ENCODE data around the gene ALK.

Gene ALK

DNA sequence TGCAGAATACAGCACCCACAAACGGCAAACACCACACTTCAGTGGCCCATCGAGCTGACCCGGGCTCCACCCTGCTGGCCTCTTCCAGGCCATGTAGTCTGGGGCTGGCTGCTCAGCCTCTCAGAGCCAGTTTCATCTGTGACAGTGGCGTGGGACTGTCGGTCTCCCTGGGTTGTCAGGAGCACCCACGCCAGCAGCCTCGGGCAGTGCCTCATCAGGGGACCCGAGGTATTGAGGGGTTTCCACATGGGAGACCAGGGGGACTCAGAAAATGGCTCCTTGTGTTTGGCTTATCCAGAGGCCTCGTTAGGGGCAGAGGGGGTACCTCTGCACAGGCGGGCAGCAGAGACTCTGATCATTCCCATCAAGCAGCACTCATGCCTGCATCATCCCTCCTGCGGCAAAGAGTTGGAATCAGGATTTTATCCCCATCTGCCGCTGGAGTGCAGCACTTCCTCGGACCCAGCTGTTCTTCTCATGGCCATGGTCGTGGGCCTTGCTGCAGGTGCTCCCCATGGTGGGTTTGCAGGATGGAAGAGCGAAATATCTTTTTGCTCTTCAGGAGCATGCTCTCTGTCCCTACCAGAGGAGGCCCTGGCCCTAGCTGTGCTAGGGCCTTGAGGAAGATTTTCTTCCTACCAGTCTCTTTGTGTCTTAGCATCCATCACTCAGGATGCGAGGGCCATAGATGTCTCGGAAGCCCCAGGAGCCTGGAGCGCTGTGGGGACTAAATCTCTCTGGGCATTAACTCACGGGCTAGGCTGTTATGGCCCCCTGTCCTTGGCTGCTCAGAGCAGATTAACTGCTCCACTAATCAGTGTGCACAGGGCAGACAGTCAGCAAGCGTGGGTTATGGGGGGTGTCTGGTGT, 705.4 kb downstream of the ALK start:
- no peak for DNase-seq

DNA sequence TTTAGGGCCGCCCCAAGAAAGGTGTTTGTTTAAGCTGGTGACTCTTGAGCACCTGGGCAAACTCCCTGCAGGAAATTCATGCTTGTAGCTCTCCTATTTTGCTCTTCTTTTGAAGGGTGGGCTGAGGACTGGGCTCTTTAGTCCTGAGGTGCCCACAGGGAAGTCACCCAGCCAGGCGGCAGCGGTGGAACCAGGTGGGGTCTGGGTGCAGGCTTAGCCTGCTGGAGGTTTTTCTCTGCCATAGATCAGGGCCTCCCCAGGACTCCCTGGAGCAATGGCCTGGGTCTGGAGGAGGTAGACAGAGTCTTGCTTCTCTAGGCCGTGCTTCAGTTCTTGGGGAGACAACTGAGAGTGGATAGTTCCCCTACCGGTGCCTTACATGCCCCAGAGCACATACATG, 706.3 kb downstream of the ALK start:
- DNase-seq = no peak

DNA sequence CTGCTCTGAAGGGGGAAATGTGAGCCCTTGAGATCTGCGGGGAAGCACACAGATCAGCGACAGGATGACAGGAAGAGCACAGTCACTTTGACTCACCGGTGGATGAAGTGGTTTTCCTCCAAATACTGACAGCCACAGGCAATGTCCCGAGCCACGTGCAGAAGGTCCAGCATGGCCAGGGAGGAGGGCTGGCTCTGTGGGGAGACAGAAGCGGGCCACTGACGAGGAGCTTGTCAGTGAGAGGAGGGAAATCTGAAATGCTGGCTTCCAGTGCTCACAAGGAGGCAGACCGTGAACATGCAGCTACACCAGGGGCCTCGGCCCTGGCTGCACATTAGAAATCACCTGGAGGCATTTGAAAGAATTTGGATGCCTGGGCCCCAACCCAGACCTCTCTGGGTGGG, 707.5 kb downstream of the ALK start:
- no peak for DNase-seq

DNA sequence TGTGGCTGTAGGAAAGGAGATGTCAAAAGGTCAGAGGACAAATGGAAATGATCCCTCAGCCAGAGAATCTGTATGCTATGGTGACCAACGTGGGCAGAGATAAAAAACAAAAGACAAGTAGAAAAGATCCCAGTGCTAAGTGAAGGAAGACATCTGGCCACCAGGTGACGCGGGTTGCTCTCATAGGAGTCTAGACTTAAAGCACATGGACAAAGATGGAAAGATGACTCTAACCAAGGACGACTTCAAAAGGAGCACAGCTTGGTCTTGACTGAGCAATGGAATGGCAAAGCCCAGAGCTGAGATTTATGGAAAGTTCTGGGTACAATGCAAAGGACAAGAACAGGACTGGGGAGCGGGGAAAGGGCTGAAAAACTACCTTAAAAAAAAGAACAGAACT, 709.4 kb downstream of the ALK start:
- no peak for DNase-seq

DNA sequence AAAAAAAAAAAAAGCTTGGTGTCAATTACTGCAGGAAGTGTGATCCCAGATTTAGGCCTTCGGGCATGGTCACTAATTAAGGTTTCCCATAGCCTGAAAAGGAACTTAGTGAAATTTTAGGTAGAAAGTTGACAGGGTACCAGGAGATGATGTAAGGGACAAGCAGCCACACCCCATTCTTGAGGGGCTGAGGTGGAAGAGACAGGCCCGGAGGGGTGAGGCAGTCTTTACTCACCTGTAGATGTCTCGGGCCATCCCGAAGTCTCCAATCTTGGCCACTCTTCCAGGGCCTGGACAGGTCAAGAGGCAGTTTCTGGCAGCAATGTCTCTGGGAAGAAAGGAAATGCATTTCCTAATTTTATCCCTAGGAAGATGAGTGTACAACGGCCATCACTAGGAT, 711.8 kb downstream of the ALK start:
- DNase-seq = no peak

DNA sequence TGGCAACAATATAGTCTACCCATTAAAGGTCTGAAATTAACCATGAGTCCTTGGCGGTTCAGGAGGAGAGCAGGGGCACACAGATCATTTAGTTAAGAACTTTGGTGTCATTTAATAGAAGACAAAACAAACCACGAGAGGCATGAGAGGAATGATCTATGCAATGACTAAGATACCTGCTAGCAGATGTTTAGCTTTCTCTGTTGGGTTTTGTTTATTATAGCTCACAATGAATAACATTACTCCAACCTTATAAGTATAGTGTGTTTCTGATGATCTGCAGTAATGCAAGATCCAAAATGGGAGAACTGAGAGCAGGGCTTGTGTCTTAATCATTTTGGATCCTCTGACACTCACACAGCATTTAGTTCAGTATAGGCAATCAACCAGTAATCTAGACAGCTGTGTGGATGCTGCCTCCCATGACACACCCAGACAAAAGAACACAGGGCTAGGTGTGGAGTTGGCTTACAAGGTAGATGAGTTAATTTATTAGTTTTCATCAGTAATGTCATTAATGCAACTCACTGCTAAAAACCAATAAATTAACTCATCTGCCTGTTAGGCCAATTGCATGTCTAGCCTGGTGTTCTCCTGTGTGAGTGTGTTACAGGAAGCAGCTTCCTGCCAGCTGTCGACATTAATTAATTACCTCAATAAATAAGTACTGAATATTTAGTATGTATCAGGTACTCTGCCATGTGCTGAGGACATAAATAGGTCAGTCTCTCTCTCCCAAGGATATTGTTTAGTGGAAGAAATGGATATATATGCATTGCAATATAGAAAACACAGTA, 713.8 kb downstream of the ALK start:
- DNase-seq = no peak

DNA sequence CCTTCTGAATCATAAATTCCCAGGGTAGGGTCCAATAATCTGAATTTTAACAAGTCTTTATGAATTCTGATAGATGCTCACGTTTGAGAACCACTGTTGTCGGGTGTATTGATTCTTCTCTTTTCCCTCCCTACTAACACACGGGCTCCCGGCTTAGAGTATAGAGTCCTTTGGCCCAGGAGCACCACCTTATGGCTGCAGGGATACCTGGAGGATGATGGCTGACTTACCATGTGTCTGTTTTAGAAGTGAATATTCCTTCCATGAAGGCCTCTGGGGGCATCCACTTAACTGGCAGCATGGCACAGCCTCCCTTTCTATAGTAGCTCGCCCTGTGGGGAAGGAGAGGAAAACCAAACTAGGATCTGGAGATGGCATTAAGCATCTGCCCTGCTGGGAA, 714.4 kb downstream of the ALK start:
- DNase-seq = no peak

DNA sequence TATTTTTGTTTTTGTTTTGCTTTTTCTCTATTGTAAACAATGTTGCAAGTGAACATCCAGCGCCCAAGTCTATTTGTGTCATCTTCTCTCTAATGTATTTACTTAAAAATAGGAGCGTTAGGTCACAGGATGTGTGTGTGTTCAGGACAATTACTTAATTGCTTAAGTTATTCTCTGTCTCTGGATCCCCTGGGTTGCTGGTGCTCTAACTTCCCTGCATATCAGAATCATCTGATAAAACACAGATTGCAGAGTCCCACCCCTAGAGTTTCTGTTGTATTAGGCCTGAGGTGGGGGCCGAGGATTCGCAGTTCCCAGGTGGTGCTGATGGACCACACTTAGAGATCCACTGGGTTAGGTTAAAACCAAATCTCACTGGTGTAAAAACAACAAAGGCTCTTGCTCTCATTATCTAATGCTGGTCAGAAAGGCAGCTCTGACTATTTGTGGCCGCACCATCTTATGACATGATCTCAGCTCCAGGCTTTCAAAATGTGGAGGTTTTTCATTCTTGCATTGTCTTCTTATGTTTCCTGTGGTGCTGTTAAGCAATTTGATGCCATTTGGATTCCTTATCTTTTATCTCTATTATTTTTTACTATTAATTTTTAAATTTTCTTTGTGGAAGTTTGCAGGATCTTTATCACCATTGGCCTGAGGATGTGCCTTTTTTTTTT, 718.4 kb downstream of the ALK start:
- DNase-seq = no peak

DNA sequence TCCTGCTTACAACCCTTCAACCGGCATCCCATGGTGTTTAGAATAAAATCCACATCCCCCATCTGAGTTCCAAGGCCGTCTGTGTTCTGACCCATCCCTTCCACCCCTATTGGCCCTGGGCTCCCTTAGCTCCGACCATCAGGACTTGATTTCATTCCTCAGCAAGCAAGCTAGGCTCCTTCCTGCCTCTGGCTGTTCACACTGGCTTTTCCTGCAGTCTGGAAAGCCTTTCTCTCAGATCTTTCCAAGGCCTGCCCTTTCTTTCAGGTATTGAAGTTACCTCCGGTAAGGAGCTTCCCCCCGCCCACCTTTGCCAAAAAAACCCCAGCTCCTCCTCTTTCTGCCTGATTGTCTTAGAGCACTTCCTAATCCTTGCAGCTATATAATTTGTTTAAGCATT, 719.4 kb downstream of the ALK start:
- DNase-seq = no peak

DNA sequence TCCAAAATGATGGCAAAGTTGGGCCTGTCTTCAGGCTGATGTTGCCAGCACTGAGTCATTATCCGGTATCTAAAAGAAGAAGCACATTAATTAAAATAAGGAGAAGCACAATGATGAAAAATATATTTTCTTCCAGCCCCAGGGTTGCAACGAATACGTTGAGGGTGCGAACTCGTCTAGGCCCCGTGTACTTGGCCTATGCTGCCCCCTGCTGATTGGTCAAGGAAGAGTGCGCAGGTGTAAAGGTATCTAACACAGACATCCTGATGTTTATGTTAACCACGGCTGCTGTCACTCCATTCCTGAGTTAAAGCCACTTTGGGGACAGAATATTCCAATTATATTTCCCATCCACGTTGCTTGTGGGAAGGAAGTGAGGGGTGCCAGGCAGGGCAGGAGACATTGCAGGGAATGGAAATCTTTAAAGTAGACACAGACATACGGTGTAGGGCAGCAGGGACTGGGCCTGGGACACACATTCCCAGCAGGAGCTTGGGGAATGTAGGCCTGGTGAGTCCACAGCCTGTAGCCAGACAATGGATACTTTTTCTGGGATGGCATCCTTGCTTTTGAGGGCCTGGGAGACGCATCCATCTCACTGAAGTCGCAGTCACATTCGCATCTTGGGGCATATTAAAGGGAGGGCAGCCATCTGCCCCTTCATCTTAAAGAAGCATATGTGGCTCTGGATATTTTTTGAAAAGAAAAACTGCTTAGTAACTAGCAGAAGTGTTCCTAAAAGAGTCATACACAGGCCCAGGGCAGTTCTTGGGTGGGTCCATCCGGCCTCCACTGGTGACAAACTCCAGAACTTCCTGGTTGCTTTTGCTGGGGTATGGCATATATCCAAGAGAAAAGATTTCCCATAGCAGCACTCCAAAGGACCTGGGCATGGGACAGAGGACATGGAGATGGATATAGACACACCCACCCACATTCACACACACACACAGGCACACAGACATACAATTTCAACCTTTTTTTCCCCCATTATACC, 724.3 kb downstream of the ALK start:
- DNase-seq = peak; percentile 58

DNA sequence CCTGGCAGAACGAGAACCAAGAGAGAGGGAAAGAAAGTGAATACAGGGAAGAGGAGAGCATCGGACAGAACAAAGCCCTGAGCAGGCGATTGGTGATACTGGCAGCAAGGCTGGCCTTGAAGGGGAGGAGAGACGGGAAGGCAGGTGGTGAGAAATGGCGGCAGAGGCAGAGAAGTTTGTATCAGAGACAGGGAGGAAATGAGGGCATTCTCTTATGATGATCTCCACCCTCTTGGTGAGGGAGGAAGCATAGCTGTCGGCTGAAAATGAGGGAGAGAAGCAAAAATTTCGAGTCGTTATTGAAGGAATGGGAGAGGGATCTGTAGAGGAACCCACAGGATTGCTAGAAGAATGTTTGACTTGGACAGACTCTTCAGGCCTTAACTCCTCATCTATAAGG, 725.6 kb downstream of the ALK start:
- no peak for DNase-seq

DNA sequence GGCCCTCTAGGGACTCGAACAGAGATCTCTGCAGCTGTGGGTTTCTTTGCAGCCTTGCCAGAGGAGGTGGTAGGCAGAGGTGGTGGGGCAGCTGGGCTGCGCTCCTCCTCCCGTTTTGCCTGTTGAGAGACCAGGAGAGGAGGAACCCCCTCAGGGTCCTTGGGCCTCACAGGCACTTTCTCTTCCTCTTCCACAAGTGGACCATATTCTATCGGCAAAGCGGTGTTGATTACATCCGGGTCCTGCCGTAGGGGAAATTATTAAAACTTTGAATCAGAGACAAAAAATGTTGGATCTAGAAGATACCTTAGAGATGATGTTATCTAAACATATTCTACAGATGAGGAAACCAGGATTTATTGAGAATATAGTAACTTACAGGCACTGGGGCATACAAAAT, 727.7 kb downstream of the ALK start:
- no peak for DNase-seq

DNA sequence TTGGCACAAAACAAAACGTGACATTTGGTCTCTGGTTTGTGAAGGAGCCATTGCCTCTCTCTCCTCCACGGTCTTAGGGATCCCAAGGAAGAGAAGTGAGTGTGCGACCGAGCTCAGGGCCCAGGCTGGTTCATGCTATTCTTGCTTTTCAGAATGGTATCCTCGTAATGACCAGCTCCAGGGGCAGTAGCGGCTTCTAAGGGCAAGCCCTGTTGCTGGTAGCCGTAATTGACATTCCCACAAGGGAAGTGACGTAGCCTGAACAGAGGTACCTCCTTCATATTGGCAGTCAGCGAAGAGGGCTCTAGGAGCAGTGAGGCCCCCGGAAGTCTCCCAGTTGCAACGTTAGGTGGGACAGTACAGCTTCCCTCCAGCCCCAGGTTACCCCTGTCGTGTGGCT, 728.3 kb downstream of the ALK start:
- DNase-seq = no peak

DNA sequence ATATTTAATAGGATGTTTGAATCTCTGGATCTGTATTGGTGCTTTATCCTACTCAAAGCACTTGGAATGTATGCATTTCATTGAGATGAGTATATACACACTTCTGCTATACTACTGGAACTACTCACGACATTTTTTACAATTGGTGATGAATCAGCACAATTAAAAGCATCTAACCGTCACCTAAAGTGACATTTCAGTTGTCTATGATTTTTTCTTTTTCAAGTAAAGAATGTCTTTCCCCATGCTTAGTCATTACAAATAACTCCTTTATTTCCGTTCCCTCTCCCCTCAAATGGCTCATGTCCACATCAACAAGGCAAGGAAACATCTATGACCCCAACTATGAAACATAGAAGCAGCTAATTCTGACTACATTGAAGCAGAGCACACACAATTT, 728.9 kb downstream of the ALK start:
- DNase-seq = no peak

DNA sequence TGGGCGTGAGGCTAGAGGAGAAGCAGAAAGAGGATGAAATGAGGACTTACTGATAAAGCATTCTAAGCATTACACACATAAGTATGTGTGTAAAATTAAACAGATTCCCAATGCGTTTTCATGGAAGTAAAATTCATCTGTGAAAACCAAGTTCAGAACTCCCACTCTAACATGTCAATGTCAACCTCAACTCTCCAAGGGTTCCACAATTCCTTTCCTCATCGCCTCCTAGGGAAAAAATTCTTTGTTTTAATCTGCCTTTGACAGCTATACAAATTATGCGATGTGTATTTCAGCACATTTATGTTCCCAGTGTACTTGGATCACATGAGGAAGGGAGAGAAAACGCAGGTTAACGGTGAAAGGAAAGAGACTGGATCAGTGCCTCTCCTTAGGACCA, 729.6 kb downstream of the ALK start:
- DNase-seq = no peak

DNA sequence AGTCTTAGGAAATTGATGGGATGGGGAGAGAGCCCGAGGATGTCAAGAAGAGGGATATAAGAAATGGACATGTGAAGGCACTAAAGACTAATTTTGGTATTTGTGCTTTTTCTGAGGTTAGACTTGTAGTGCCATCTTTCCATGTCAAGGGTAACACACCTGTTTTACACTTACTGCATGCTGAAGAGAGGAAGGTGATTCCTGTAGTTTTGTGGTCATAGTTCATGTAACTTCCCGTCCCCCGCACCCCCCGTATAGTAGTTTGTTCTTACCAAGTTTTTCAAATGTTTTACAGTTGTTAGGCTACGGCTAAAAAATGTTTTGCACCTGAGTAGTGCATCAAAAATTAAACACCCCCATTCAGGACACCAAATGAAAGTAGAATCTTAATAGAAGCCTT, 732.3 kb downstream of the ALK start:
- DNase-seq = no peak

DNA sequence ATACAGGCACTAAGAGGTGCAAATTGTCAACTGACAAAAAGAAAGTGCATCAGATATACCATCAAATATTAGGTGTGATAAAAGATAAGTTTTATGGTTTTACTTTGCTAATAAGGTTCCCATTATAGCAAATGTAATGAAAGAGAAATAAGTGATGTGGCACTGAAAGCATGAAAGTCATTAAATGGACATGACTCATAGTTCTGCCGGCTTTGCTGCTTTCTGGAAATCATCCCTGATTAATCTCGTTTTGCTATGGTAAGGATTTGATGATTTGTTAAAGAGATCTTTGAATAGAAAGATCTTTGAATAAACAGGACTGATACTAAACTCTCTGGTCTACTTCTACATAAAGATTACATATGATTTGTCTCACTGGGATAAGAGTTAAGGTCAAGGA, 733.5 kb downstream of the ALK start:
- no peak for DNase-seq

DNA sequence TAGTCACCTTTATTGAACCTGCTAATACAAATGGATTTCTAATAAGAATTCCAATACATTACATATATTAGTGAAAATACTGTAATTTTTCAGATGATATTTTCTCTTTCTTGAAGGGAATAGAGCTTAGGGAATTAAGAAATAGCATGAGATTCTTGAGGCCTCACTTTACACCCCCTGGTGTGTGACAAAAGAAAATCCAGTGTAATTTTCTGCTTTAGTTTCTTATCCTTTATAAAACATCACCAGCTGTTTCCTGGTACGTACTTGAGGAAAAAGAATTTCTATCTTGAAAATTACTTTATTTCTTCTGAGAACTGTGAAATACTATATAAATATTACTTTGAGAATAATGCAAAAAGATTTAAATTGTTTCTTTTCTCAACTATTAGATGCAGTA, 734.6 kb downstream of the ALK start:
- DNase-seq = no peak

DNA sequence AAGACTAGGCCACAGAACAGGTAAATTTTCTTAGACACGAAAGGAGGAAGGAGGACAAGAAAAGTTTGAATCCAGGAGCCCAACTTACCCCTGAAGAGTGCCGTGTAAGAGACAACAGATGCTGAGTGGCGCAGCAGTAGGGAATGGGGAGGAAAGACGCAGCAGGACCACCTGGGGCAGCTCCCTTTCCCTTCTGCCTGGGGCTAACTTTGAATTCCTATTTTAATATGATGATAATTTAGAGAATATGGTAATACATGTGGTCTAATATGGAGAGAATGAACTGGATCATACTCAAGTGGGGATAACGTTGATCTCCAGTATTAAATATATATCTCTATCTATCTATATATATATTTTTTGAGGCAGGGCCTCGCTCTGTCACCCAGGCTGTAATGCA, 736.9 kb downstream of the ALK start:
- no peak for DNase-seq

DNA sequence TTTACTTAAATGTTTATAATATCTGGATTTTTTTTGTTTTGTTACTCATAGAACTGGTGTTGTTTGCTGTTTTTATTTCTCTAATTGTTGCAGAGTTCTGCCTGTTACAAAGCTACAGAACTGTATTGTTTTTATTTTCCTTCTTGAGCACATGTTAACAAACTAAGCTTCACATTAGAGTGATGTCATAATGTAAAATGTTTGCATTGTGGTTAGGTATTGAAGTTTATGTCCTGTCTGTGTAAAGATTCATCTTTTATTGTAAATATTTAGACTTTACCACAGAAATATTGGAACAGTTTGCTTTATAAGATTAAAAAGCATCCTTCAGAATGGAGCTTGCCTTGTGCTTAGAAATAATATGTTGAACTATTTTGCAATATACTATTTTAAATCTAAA, 738.5 kb downstream of the ALK start:
- no peak for DNase-seq

DNA sequence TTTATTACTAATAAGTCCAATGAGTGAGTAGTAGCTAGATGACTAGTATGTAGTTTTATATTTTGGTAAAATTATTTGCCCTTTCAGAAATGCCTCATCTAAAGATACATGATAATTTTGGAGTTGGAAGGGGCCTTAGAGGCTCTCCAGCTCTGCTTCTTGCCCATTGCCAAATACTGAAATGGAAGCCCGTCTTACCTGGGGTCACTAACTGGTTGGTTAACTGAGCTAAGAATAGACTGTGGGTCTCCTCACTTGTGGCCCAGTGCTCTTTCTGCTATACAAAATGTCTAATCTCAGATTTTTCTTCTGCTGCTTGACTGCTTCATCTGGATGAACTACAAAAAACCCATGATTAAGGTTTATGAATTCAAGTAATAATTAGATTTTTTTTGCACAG, 739.1 kb downstream of the ALK start:
- no peak for DNase-seq

DNA sequence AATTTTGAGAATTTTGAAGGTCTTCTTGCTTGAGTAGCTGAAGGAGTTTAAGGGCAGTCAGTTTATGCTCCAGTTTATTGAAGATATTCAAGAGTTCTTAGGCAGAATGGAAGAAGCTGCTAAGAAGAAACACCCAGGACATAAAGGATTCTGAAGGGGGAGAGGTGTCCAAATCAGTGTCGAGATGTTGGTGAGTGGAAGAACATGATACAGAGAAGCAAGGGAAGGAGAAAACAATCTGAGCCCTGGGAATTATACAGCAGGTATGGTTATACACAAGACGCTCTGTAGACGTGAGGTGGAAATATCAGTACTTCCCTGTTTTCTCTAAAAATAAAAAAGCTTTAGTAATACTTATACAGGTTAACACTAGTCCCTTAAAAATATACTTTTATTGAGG, 746.0 kb downstream of the ALK start:
- DNase-seq = no peak

DNA sequence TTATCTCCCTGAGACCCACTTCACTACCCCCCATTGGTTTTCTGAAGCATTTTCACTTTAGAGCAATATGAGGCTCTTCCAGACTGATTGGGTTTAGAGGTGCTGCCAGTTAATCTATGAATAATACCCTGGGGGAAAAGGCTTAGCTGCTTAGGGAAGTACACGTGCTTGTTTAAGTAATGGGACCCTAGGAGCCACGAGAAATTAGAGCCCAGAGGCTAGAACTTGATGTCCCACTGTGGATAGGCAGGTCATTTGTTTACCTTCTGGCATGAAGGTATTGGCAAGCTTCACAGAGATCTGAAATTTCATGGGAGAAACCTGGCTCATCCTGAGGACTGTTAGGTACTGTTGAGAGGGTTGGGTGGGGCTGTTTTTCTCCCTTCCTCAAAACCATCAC, 746.4 kb downstream of the ALK start:
- no peak for DNase-seq

All from central memory CD4-positive, alpha-beta T cell (primary cell).